Measurements from ENCODE around the gene PPP1R3E.
A peak's percentile ranks its signal among the peaks of the same experiment; 100 is the strongest.
"Not testable (repeated sequence)": the region's sequence is repeated elsewhere in the genome, so short reads cannot be mapped to it uniquely, and the experiment has no call there.

PPP1R3E gene

GRCh38 chr14:23302290-23303225 is at the start of gene PPP1R3E:
Gene PPP1R3E, minus strand, starts transcription at chr14:23302859. Its CDS starts 283 bp downstream, at chr14:23302576.
- DNase-seq: peak; percentile 50

GRCh38 chr14:23351681-23352505 is 49.2 kb upstream of the PPP1R3E start:
- DNase-seq: no peak

GRCh38 chr14:23349156-23349845 is 46.6 kb upstream of the PPP1R3E start:
- DNase-seq: no peak

- no peak for DNase-seq
Measured at GRCh38 chr14:23348297-23348655, 45.6 kb upstream of the PPP1R3E start.

- no peak for DNase-seq
Measured at GRCh38 chr14:23347406-23348296, 45.0 kb upstream of the PPP1R3E start.

GRCh38 chr14:23346693-23347405 is 44.2 kb upstream of the PPP1R3E start:
- DNase-seq: no peak

GRCh38 chr14:23345987-23346692 is 43.5 kb upstream of the PPP1R3E start:
- DNase-seq: no peak

- no peak for DNase-seq
Measured at GRCh38 chr14:23344481-23344880, 41.8 kb upstream of the PPP1R3E start.

GRCh38 chr14:23339506-23340268 is 37.0 kb upstream of the PPP1R3E start:
- no peak for DNase-seq

GRCh38 chr14:23335623-23336022 is 33.0 kb upstream of the PPP1R3E start:
- DNase-seq: no peak

- DNase-seq: peak; percentile 64
Measured at GRCh38 chr14:23327947-23328744, 25.5 kb upstream of the PPP1R3E start.

- DNase-seq: no peak
Measured at GRCh38 chr14:23326491-23327332, 24.1 kb upstream of the PPP1R3E start.

GRCh38 chr14:23325746-23326145 is 23.1 kb upstream of the PPP1R3E start:
- not testable (repeated sequence) for DNase-seq

GRCh38 chr14:23324993-23325392 is 22.3 kb upstream of the PPP1R3E start:
- DNase-seq: no peak

GRCh38 chr14:23324455-23324846 is 21.8 kb upstream of the PPP1R3E start:
- DNase-seq: no peak

- no peak for DNase-seq
Measured at GRCh38 chr14:23323838-23324454, 21.3 kb upstream of the PPP1R3E start.
